Nephron progenitor cell (in vitro differentiated cells): ENCODE data around the gene KIF1A.

Experiments
- DNase-seq: peaks from one replicate; pipeline ENCODE4 v3.0.0; 2021
- H3K27ac Mint-ChIP-seq: 2 replicates; pipeline ENCODE4 v1.8.0; 2021; ENCODE audit warnings: mild to moderate bottlenecking, moderate library complexity, mixed read lengths
- H3K27me3 Mint-ChIP-seq: 2 replicates; pipeline ENCODE4 v1.8.0; 2021; ENCODE audit warnings: mild to moderate bottlenecking, low read depth, mixed read lengths; ENCODE audit not compliant: poor library complexity
- H3K36me3 Mint-ChIP-seq: 2 replicates; pipeline ENCODE4 v1.8.0; 2021; ENCODE audit warnings: low read depth, mixed read lengths
- H3K4me1 Mint-ChIP-seq: 2 replicates; pipeline ENCODE4 v1.8.0; 2021; ENCODE audit warnings: mixed read lengths
- H3K4me3 Mint-ChIP-seq: 2 replicates; pipeline ENCODE4 v1.8.0; 2021; ENCODE audit warnings: mild to moderate bottlenecking, moderate library complexity, mixed read lengths
- H3K9me3 Mint-ChIP-seq: 2 replicates; pipeline ENCODE4 v1.8.0; 2021; ENCODE audit warnings: mild to moderate bottlenecking, moderate library complexity, mixed read lengths
- TF ChIP-seq, protein P1 (sequence below): fragments of 200-600 bp; sonication (generic); IDR thresholded peaks from 2 replicates; pipeline ENCODE4 v1.5.0; 2021; ENCODE audit warnings: antibody characterized with exemption

The KIF1A gene

DNA sequence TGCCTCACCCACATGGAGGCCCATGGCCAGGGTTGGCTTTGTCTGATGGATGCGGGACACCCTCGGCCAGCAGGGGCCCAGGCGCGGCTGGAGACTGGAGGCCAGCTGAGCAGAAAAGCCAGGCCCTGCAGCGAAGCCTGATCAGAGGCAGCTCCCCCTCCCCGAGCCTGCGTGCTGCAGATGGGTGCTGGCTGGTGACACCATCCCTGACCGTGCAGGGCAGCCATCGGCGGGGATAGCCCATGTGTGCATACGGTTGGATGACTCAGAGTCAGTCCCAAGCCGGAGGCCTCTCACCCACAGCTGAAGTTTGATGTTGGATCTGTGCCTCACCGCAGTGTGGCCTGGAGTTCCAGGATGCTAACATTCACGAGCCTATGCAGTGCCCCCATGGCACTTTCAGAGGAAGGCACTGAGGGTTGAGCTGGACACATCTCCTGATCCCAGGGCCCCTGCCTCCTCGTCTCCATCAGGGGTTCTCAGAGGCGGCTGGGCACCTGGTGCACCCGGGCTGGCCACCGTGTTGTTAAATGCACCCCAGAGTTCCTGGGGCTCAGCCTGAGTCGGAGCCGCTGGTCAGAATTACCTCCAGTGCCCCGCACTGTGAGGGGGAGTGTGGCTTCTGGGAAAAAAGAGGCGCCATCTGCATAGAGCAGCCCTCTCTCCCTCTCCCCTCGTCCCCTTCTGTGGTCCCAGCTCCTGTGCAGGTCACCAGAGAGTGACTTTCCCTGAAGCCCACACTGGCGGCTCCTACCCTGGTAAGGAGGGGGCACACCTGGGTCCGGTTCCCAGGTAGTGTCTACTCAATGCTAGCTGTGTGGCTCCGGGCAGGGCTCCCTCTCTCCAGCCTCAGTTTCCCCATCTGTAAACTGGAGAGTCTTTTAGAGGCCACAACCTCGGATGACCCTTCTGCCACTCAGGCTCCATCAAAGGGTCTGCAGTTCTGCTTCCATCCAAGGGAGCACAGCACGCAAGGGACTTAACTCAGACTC lies 19.4 kb upstream of the KIF1A start:
- no peak overlapping the region for H3K27ac Mint-ChIP-seq
- no peaks in the 10 kb centered on the region for H3K36me3 Mint-ChIP-seq
- peaks cover 57% of the 10 kb centered on the region for H3K27me3 Mint-ChIP-seq
- no peak for DNase-seq
- no peaks in the 10 kb centered on the region for H3K4me1 Mint-ChIP-seq
- no peaks in the 10 kb centered on the region for H3K9me3 Mint-ChIP-seq
- TF ChIP-seq, protein P1, sequence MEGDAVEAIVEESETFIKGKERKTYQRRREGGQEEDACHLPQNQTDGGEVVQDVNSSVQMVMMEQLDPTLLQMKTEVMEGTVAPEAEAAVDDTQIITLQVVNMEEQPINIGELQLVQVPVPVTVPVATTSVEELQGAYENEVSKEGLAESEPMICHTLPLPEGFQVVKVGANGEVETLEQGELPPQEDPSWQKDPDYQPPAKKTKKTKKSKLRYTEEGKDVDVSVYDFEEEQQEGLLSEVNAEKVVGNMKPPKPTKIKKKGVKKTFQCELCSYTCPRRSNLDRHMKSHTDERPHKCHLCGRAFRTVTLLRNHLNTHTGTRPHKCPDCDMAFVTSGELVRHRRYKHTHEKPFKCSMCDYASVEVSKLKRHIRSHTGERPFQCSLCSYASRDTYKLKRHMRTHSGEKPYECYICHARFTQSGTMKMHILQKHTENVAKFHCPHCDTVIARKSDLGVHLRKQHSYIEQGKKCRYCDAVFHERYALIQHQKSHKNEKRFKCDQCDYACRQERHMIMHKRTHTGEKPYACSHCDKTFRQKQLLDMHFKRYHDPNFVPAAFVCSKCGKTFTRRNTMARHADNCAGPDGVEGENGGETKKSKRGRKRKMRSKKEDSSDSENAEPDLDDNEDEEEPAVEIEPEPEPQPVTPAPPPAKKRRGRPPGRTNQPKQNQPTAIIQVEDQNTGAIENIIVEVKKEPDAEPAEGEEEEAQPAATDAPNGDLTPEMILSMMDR, result no peak
- no peak overlapping the region for H3K4me3 Mint-ChIP-seq

DNA sequence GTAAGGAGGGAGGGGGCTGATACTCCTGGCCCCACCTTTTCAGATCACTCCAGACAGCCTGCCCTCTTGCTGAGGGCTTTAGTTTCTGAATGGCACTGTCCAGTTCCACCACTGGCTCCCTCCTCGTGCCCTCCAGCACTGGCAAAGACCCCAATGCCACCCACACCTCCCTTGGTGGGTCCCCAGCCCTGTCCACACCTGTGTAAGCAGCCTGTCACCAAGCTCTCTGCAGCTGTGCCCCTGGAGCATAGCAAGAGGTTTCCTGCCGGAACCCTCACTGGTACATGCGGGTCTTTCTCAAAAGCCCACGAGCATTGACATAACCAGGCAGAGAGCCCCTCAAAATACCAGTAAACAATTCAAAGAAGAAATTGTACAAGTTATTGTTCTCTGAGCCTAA lies 17.6 kb upstream of the KIF1A start:
- Mint-ChIP-seq H3K4me1 (no peaks in the 10 kb centered on the region), H3K27me3 (peaks cover 47% of the 10 kb centered on the region), H3K9me3 (no peaks in the 10 kb centered on the region), H3K36me3 (no peaks in the 10 kb centered on the region), H3K4me3 (no peak overlapping the region), H3K27ac (no peak overlapping the region)
- TF ChIP-seq, protein P1, result no peak
- no peak for DNase-seq

DNA sequence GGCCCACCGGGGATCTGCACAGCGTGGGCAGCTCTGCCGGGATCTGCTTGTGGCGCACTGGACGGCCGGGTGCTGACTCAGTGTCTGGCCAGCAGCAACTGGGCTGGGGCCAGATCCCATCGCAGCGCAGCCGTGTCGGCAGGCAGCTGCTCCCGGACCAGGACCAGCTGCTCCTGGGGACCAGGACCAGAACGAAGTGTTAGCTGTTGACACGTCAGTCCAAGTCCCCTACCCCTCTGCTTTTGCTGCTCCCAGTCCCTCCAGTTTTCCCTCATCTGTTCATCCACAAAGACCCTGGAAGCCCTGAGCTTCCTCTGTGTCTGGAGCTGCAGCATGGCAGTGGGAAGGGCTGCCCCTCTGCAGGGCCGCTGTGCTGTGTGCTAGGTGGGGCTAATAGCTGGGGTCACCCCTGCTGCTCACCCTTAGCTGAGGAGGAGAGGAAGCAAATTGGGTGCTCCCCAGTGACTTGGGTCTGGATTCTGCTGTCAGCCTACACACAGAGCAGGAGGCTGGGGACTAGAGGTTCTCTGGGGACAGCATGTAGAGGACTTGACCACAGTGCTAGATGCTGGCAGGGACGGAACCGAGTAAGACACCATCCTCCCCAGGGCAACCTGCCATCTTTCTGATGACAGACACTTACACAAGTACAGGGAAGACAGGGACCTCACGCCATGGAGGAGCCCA lies 16.9 kb upstream of the KIF1A start:
- Mint-ChIP-seq H3K4me1 (no peaks in the 10 kb centered on the region), H3K9me3 (no peaks in the 10 kb centered on the region), H3K4me3 (no peak overlapping the region), H3K36me3 (no peaks in the 10 kb centered on the region), H3K27me3 (peaks cover 42% of the 10 kb centered on the region), H3K27ac (no peak overlapping the region)
- TF ChIP-seq, protein P1, result no peak
- DNase-seq, result no peak

DNA sequence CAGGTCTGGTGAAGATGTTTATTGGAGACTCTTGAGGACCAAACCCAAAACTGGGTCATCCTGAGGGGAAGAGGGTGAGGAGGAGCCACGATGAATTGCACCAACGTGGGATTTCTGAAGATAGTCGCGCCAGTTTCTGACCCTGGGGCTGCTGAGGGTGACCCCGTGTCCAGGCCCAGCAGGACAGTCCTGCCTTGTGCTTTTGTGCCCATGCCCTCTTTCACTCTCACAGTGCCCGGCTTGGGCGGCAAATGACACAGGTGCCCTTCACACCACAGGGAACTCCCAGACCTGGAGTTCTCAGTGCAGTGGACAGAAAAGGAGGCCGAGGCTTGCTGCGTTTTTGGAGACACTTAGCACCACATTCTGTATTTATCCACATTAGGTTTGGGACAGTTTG lies 15.5 kb upstream of the KIF1A start:
- TF ChIP-seq, protein P1, result no peak
- H3K27ac Mint-ChIP-seq, result no peak overlapping the region
- no peaks in the 10 kb centered on the region for H3K36me3 Mint-ChIP-seq
- no peaks in the 10 kb centered on the region for H3K4me1 Mint-ChIP-seq
- peaks cover 51% of the 10 kb centered on the region for H3K27me3 Mint-ChIP-seq
- no peak for DNase-seq
- H3K4me3 Mint-ChIP-seq, result no peak overlapping the region
- no peaks in the 10 kb centered on the region for H3K9me3 Mint-ChIP-seq

DNA sequence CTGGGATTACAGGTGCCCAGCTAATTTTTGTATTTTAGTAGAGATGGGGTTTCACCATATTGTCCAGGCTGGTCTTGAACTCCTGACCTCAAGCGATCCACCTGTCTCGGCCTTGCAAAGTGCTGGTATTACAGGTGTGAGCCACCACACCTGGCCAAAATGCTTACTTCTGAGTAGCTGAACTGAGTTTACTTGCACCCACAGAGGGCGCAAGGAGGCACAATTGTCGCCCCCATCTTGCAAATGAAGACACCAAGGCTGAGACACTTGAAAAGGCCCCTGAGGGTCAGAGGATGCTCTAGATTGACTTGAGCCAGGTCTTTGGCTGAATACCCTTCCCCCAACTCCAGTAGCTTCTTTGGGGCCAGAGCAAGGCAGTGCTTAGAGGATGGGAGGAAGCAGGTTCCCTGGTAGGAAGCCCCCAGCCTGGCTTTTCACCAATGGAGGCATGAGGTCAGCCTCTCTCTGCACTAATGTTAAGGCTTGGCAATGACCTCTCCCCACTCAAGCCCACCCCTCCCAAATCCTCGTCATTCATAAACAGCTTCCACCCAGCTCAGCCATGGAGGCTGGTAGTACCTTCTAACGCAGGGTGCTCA lies 14.5 kb upstream of the KIF1A start:
- Mint-ChIP-seq H3K9me3 (no peaks in the 10 kb centered on the region), H3K27ac (no peak overlapping the region), H3K27me3 (peaks cover 62% of the 10 kb centered on the region), H3K4me1 (no peaks in the 10 kb centered on the region), H3K36me3 (no peaks in the 10 kb centered on the region), H3K4me3 (no peak overlapping the region)
- TF ChIP-seq, protein P1, result no peak
- DNase-seq, result no peak
